ELR (cell line): Measurements from ENCODE around the gene MARCHF2.

Experiments used
- DNase-seq: peaks from one replicate; pipeline ENCODE4 v3.0.0-alpha.2; 2015; ENCODE audit warnings: low read depth

Gene MARCHF2

DNA sequence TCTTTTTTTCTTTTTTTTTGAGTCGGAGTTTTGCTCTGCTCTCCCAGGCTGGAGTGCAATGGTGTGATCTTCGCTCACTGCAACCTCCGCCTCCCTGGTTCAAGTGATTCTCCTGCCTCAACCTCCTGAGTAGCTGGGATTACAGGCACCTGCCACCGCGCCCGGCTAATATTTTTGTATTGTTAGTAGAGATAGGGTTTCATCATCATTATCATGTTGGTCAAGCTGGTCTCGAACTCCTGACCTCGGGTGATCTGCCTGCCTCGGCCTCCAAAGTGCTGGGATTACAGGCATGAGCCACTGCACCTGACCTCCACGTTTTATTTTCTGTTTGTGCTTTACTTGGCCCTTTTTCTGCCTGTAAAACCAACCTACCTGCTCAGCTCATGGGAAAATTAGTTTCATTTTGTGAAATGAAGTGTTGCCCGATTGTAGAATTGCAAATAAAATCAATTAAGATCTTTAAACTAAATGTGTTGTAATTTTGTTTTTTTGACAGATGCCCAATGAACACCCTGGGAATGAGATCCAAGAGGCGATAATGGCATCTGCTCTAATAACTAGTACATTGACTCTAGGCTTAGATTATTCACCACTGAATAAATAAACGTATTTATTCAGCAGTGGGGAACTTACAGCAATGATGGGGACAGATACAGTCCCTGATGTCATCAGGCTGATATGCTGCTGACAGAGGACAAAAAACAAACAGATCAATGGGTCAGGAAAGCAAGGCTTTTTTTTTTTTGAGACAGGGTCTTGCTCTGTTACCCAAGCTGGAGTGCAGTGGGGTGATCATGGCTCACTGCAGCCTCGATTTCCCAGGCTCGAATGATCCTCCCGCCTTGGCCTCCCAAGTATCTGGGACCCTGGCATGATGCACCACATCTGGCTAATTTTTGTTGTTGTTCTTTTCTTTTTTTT is 25.2 kb upstream of the MARCHF2 start:
- DNase-seq, result no peak

DNA sequence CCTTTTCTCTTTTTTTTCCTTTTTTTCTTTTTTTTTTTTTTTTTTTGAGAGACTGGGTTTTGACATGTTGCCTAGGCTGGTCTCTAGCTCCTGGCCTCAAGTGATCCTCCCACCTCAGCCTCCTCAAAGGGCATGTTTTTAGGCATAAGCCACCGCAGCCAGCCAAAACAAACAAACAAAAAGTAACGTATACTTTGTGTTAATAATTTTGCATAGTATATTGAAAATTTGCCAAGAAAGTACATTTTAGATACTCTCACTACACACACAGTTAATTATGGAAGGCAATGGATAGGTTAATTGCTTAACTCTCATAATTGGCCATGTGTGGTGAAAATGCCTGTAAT is 24.5 kb upstream of the MARCHF2 start:
- no peak for DNase-seq

DNA sequence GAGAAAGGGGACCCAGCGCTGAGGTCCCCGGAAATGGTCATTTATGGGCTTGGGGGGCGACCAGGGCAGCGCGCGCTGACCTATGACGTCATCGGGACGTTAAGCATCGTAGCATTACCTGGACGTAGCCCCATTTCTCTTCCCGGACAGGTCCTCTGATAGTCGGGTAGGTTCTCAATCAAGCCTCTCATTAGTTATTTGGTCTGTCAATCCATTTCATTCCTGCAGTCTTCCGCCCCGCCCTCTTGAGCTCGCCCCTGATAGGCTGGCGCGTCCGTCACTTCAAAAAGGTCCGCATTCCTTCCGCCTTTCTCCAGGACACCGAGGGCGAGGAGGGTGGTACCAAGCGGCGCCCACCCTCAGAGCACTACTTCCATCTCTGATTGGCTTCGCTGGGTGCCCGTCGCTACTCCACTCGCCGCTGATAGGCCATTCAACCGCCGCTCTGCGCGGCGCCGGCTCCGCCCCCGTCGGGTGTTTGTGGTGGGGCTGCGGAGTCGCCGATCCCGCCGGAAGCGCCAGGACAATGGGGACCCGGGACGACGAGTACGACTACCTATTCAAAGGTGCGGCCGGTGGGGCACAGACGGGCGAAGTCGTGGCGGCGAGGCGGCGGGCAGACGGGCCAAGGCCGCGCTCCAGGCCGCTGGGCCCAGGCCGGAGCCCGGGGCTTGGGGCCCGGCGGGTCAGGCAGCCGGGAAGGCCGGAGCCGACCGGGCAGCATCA is 23.1 kb upstream of the MARCHF2 start, which contains the start of gene RAB11B:
Gene RAB11B (plus strand): TSS at position 470 of the 726 bp plus-strand sequence. CDS start 57 bp downstream, at position 527.
- peak; percentile 100 for DNase-seq

DNA sequence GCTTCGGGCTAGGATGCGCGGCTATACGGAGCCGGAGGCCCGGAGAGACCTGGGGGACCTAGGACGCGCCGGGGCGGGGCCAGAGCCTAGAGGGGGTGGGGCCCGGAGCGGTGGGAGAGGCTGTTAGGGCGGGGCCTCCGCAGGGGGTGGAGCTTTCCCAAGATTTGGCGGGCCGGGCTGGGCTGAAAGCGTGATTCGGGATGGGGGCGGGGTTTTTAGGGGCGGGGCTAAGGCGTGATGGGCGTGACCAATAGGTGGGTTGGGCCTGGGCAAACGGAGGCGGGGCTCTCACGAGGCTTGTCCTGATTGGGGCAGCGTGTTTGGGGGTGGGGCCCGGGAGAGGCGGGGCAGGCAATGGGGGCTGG is 22.5 kb upstream of the MARCHF2 start:
- DNase-seq, result peak; percentile 93

DNA sequence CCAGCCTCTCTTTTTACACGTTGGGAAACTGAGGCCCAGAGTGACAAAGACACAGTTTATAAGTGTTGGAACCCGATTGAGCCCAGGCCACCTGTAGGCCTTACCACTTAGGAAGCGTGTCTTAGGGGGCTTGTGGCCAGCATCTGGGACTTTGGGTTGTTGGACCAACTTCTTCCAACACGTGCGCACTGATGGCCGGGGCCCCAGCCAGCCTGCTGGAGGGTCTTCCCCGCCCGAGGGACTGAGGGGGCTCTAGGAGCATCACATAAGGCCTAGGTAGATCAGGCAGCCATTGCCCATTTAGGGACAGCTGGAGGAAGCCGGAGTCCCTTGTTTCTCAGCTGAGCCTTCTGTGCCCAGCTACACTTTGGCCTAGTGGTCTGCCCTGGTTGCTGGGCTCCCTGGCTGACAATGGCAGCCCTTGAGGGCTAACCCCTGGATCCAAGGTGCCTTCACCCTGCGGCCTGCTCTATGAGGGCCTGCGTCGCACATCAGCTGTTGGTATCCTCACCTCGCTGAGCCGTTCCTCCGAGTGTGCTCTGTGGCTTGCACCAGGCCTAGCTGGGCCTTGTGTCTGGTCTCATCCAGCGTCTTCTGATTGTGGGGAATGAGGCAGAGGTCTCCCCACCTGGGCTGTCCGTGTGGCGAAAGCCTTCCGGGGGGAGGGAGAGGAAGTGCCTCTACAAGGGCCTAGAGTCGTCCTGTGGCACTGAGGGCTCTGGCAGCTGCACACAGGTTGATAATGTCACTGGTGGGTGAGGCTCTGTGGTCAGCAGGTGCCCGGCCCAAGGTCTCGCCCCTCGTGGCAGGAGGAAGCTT is 21.7 kb upstream of the MARCHF2 start:
- DNase-seq, result no peak

DNA sequence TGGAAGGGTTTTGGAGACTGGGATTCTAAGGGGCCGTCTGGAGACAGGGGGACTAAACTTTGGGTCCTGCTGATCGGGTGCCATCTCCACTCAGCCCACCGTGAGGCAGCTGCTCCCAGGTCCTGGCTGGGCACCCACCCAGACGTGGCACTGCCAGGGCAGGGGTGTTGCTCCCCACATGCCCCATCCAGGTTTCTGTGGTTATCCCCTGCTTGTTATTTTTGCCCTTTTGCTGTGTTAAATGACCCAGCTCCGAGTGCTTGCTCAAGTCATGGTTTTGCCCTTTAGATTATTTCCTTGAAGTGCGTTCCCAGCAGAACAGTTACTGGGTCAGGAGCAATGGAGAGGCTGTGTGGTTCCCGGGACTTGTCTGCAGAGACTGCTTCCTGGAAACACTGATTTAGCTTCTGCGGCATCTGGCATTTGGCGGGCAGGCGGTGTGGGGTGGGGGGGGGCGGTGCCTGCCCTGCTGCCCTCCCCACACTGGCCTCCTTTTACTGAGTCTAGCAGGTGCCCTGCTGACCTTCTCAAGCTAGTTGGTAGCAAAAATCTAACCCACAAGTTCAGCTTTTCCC is 21.0 kb upstream of the MARCHF2 start:
- DNase-seq, result no peak

DNA sequence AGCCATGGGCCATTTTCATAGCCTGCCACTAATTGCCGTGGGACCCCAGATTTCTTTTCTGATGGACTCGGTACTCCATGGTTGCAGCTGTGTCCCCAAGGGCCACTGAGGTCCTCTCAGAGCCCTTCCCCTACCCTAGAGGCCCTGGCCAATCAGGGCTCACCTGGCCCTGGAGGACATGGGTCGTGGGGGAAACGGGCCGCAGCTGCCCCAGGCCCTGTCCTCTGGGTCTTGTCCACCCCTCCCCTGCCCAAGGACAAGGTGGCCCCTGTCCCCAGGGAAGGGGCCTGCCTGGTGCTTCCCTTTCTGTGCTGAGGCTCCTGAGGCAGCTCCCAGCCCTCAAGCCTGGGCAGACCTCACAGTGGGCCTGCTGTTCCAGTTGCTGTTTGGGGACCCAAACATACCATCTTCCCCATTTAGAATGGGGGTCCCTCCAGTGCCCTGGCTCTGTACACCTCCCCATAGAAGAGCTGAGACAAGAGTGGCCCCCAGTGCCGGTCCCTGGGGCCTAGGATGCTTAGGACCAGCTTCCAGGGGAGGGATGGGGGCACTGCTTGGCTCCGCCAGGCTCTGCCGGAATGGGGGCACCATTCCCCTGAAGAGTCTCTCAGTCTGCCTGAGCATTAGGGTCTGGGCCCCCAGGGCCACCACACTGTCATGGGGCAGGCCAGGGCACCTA is 19.8 kb upstream of the MARCHF2 start:
- no peak for DNase-seq

DNA sequence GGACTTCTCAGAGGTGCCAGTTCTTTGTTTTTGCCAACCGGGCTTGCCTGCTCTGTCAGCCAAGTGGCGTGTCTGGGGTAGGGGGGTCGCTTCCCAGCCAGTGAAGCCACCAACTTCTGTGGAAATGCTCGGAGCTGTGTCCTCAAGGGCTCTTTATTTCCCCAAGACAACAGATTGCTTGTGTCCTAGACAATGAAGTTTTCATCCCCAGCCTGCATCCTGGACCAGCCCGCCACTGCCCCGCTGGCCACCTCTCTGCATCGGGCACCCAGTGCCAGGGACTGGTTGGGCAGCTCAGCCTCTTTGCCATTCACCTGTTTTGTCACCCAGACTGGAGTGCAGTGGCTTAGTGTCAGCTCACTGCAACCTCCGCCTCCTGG is 19.2 kb upstream of the MARCHF2 start:
- no peak for DNase-seq

DNA sequence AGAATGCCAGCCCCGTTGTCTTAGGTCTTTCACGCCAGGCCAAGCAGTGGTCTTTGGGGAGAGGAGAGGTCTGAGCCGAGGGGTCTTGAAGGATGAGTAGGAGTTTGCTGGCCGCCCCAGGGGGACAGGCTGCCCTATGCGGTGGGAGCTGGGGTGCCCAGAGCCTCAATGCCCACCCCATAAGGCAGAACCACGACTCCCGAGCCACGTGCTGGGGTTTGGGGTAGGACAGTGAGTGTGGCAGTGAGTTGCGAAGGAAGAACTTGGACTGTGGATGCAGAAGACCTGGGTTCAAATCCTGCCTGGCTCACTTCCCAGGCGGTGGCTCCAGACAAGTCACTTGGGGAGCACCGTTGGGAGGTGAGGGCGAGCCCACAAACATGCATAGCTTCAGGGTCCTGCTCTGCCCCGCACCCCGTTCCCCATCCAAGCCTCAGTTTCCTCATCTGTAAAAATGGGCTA is 17.5 kb upstream of the MARCHF2 start:
- DNase-seq, result no peak

DNA sequence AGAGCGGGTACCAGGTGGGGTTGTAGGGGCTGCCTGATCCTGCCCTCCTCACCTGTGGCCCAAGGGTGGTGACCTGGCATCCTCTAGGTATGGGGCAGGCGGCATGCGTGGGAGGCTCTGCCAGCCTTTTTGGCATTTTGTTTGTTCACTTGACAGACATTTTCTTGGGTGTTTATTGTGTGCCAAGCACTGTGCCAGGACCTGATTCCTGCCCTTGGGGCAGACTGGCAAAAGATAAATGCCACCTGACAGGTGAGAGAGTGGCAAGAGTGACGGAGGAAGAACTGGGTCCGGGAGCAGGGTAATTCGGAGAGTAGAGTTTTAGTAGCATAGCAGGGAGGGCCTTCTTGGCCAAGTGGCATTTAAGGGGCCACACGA is 16.9 kb upstream of the MARCHF2 start:
- DNase-seq, result no peak

DNA sequence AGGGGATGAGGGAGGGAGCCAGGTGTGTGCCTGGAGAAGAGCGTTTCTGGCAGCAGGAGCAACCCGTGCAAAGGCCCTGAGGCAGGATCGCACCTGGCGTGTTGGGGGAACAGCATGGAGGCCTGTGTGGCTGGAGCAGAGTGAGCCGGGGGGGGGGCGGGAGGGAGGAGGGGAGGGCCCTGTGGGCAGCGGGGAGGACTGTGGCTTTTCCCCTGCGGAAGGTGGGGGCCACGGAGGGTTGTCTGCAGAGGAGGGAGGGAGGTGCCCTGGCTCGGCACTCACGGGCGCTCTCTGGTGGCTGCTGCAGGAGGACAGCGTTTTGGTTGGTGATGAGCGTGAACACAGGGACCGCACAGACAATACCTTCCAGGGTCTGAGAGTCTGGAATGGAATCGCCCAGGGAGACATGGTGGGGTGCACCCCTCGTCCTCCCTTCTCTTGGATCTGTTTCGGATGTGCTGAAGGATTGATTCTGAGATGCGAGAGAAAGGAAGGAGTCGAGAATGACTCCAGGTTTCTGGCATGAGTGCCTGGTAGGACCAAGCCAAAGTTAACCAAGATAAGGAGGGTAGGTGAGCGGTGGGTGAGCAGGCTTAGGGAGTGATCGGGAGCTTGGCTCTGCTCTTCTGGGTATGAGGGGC is 16.4 kb upstream of the MARCHF2 start:
- DNase-seq, result peak; percentile 75

DNA sequence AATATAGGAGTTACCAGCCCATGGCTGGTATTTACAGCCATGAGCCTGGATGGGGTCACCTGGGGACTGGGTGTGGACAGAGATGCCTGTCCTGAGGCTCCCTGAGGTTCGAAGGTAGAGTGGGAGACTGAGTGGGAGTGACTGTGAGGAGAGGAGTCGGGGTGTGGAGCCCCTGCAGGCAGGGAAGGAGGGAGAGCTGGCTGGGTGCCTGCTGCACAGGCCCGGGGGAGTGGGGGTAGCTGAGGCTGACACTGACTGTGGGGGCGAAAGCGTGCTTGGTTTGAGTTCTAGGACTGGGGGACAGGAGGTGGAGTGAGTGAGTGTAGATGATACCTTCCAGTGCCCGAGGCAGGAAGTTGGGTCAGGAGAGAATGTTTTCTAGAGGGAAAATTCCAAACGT is 15.8 kb upstream of the MARCHF2 start:
- peak; percentile 40 for DNase-seq

DNA sequence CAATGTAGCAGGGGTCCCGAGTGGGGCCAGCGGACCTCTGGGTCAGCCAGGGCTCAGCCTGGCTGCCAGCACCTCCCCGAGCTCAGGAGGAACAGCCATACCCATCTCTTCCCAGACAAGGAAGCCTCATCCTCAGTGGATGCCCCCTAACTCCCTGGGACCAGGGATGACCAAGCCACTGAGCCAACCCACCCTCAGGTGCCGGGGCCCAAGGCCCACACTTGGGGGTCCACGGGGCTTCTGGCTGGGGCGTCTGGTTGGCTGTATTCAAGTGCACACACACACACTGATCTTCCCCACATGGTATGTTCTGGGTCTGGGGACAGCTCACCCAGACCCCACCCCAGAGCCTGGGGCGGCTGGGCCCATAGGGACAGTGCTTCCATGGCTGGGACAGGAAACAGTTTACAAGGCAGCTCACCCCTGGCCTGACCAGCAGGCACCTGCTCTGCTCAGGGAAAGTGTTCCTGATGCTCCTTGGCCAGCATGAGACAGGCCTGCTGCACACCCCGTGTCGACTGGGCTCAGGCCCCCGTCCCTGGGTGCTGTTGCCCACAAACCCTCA is 15.3 kb upstream of the MARCHF2 start:
- no peak for DNase-seq

DNA sequence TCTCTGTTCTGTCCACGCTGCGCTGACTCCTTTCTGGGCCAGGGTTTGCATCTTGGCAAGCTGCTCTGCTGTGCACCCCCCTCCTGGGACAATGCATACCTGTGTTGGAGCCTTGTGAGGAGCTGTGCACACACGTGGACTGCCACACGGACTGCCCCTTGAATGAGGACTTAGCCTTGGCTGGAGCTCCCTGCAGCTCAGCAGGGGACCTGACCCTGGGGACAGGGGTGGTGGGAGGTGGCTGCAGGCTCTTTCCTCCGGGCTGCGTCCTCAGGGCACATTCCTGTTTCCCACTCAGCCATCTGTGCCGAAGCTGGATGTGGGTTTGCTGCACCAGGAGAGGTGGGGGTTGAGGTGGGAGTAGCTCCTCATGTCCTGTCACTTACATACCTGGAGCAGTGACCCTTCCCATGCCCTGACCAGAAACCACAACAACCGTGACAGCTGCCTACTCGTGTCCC is 14.8 kb upstream of the MARCHF2 start:
- DNase-seq, result no peak

DNA sequence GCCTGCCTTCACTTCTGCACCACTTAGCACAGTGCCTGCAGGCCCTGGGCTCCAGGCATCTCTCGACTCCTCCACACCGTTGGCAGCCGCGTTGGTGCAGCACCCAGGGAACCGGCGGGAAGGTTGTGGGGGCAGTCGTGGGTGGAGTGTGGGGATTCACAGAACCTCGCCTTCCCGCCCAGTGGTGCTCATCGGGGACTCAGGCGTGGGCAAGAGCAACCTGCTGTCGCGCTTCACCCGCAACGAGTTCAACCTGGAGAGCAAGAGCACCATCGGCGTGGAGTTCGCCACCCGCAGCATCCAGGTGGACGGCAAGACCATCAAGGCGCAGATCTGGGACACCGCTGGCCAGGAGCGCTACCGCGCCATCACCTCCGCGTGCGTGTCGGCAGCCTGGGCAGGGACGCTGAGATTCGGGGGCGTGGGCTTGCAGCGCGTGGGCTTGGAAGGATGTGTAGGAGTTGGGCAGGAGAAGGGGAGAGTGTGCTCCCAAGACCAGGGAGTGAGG is 13.4 kb upstream of the MARCHF2 start:
- no peak for DNase-seq

DNA sequence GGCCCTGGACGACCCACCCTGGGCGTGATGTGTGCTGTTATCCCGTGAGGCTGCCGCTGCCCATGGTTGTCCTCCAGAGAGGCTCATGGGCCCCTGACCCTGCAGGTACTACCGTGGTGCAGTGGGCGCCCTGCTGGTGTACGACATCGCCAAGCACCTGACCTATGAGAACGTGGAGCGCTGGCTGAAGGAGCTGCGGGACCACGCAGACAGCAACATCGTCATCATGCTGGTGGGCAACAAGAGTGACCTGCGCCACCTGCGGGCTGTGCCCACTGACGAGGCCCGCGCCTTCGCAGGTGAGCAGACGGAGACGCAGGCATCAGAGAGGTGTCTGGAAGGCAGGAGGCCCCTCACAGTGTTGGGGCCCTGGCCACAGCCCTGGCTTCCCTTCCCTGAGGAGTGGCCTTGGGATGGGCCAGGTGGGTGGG is 11.1 kb upstream of the MARCHF2 start:
- no peak for DNase-seq

DNA sequence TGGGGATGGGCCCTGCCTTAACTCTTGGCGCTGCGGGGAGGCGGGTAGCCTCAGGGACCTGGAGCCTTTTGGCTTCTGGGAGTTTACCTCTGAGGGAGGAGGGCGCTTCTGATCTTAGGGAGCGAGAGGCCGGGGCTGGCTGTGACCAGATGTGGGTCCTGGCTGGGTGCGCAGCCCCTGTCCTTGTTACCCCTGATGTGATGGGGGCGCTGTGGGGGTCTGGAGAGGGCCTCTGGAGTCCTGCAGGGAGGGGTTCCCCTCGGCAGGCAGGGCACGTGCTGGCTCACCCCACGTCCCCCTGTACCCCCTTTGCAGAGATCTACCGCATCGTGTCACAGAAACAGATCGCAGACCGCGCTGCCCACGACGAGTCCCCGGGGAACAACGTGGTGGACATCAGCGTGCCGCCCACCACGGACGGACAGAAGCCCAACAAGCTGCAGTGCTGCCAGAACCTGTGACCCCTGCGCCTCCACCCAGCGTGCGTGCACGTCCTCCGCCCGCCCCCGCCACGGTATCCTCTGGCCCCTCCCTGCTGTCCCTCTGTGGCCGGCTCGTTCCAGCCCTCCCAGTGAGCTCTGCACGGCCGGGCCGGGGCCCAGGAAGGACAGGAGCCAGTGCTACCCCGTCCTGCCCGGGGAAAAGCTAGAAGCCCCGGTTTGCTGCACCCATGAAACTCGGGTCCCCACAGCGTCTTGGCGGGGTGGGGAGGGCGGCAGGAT is 9.8 kb upstream of the MARCHF2 start:
- DNase-seq, result no peak

DNA sequence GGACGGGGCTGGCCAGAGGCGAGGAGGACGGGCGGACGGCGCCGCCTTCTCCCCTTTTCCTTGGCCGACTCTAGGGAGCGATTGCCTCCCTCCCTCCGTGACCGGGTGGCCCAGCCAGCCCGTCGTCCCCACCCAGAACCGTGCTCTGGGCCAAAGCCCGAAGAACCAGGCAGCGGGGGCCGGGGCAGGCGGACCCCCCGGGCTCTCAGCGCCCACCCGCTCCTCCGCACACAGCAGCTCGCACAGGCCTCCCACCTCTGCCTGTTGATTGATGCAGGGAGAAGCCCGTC is 9.3 kb upstream of the MARCHF2 start:
- no peak for DNase-seq

DNA sequence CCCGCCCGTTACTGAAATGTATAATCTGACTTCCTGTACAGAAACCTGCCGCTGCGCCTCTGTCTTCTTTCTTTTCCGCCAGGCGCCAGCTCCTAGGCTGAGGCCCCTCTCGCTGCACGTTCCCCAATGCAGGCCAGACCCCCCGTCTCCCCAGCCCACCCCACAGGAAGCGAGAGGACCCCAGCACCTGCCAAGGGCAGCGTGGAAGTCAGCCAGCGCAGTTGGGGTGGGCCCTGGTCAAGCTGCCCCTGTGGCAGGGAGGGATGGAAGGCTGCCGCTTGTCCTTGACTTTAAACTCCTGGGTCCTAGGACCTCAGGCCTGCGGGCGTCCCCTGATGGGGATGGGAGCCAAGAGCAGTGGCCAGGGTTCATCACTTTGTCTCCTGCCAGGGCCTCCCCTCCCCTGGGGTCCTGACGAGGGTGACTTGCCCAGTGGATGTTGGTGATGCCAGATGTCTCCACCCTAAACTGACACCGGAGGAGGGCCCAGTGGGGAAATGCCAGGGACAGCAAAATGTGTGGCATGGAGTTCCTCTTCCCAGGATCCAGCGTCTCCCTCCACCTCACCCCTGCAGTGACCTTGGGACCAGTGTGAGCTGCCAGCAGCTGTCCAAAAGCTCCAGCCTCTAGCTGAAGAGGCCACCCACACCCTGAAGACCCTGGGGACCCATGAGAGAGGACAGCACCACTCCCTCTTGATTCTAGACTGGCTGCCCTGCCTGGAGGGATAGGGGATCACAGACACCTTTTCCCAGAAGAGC is 8.5 kb upstream of the MARCHF2 start:
- DNase-seq, result no peak
